HepG2 (cell line): ENCODE results near the gene SEMA6B. TPM values are rescaled to one million over a fixed set of nuclear protein-coding genes. Genes with fewer than 3 reads are reported as not detected.

ENCODE experiments used
- ATAC-seq: fragments of 200-7000 bp; cut with Tn5 transposase; 3 replicates; pipeline ENCODE4 v1.9.1; 2020; ENCODE audit warnings: mild to moderate bottlenecking, moderate library complexity
- BruUV-seq: library from RNA; stranded (reverse); fragments of 400-500 nt; replicated peaks from 2 replicates; lab custom pipeline; 2021; lab: Mats Ljungman, UMichigan
- CTCF ChIA-PET: fragments of 300-600 bp; formaldehyde crosslinking; extraction: SDS; loops from one replicate; lab custom pipeline; 2021; ENCODE audit warnings: low total read pairs, inconsistent platforms, low intra/inter-chr PET ratio; lab: Yijun Ruan, JAX
- POLR2A ChIA-PET: fragments of 350-600 bp; sonication (Branson Sonifier 250); formaldehyde crosslinking; loops from one replicate; lab custom pipeline; 2020; ENCODE audit warnings: antibody characterized with exemption, inconsistent platforms; lab: Yijun Ruan, JAX
- DNase-seq: peaks from one replicate; pipeline ENCODE4 v3.0.0-alpha.2; 2015; ENCODE audit warnings: low spot score
- FAIRE-seq: peaks from 3 replicates; lab custom pipeline; 2011; peaks lifted over from hg19 to GRCh38; lab: Jason Lieb, UNC
- H2AFZ ChIP-seq: one replicate; pipeline ENCODE4 v1.6.1; 2011; ENCODE audit warnings: low read length, inconsistent platforms
- H3K27ac ChIP-seq: fragments of 300-600 bp; 3 replicates; pipeline ENCODE4 v1.8.0; 2011; ENCODE audit warnings: mixed run types, mild to moderate bottlenecking, mixed read lengths, low read length, inconsistent platforms; ENCODE audit not compliant: insufficient read depth; ENCODE audit errors: extremely low read length
- H3K27me3 ChIP-seq, 2 experiments: fragments of 200-600 bp in 1 of 2; 2 replicates in 1 of 2; 3 replicates in 1 of 2; pipeline versions ENCODE4 v1.6.0 to v1.8.0; 2011; ENCODE audit warnings: low read length in 2 of 2, mild to moderate bottlenecking in 2 of 2, moderate library complexity in 2 of 2, inconsistent platforms in 1 of 2; ENCODE audit not compliant: insufficient read depth in 2 of 2, control insufficient read depth in 1 of 2
- H3K36me3 ChIP-seq, 2 experiments: fragments of 200-600 bp in 1 of 2; replicated peaks in 1 of 2; 2 replicates in 1 of 2; 3 replicates in 1 of 2; pipeline versions ENCODE4 v1.5.1 to v1.8.0; 2011; ENCODE audit warnings: low read length in 2 of 2, inconsistent platforms in 1 of 2; ENCODE audit not compliant: insufficient read depth in 2 of 2, control insufficient read depth in 1 of 2
- H3K4me1 ChIP-seq: 2 replicates; pipeline ENCODE4 v1.5.1; 2012; ENCODE audit warnings: low read length, inconsistent platforms; ENCODE audit not compliant: insufficient read depth
- H3K4me2 ChIP-seq: 2 replicates; pipeline ENCODE4 v1.6.0; 2011; ENCODE audit warnings: low read depth, low read length, inconsistent platforms
- H3K4me3 ChIP-seq, 3 experiments: fragments of 200-600 bp in 1 of 3; sonication (generic), shearing (Covaris generic) in 1 of 3; replicated peaks in 1 of 3; 2 replicates each; pipeline ENCODE4 v1.5.1; 2011 to 2016; ENCODE audit warnings: low read length in 3 of 3, inconsistent platforms in 2 of 3, low read depth in 2 of 3, mild to moderate bottlenecking in 2 of 3, control low read depth in 1 of 3, mixed read lengths in 1 of 3; ENCODE audit not compliant: insufficient read depth in 1 of 3
- H3K79me2 ChIP-seq: one replicate; pipeline ENCODE4 v1.6.1; 2011; ENCODE audit warnings: low read length, inconsistent platforms; ENCODE audit not compliant: insufficient read depth
- H3K9ac ChIP-seq: 2 replicates; pipeline ENCODE4 v1.6.0; 2011; ENCODE audit warnings: mild to moderate bottlenecking, low read depth, low read length, inconsistent platforms; ENCODE audit not compliant: insufficient read depth
- H3K9me3 ChIP-seq: 2 replicates; pipeline ENCODE4 v1.5.1; 2012; ENCODE audit warnings: mild to moderate bottlenecking, low read length
- H4K20me1 ChIP-seq: 2 replicates; pipeline ENCODE4 v1.6.0; 2011; ENCODE audit warnings: inconsistent platforms, mild to moderate bottlenecking, low read length, moderate library complexity; ENCODE audit not compliant: insufficient read depth
- CENPT ChIP-seq: sonication (generic); formaldehyde crosslinking; IDR thresholded peaks from 2 replicates; pipeline ENCODE4 v1.8.0; 2022; ENCODE audit warnings: low read depth, mild to moderate bottlenecking, moderate library complexity, missing genetic modification reagents
- EEA1 ChIP-seq: sonication (generic); formaldehyde crosslinking; IDR thresholded peaks from 2 replicates; pipeline ENCODE4 v1.5.1; 2020; ENCODE audit warnings: mild to moderate bottlenecking, missing genetic modification reagents, borderline replicate concordance
- ESRRA ChIP-seq: sonication (generic); formaldehyde crosslinking; IDR thresholded peaks from 2 replicates; pipeline ENCODE4 v1.5.1; 2020; ENCODE audit warnings: mild to moderate bottlenecking, low read depth, missing genetic modification reagents
- GABPB1 ChIP-seq: IDR thresholded peaks from 2 replicates; pipeline ENCODE4 v1.6.1; 2016; ENCODE audit warnings: mild to moderate bottlenecking, missing genetic modification reagents, moderate library complexity, missing compliant biosample characterization
- HIVEP1 ChIP-seq: sonication (generic); formaldehyde crosslinking; IDR thresholded peaks from 2 replicates; pipeline ENCODE4 v1.4.0; 2020; ENCODE audit warnings: mild to moderate bottlenecking, missing genetic modification reagents
- MED13 ChIP-seq: sonication (generic); formaldehyde crosslinking; IDR thresholded peaks from 2 replicates; pipeline ENCODE4 v1.5.0; 2020; ENCODE audit warnings: missing genetic modification reagents
- MTA1 ChIP-seq: sonication (generic); formaldehyde crosslinking; IDR thresholded peaks from 2 replicates; pipeline ENCODE4 v1.4.0; 2020; ENCODE audit warnings: missing genetic modification reagents, mild to moderate bottlenecking, borderline replicate concordance
- NFRKB ChIP-seq: fragments of 450-650 bp; IDR thresholded peaks from 2 replicates; pipeline ENCODE4 v1.6.1; 2017
- PAWR ChIP-seq: sonication (generic); formaldehyde crosslinking; IDR thresholded peaks from 2 replicates; pipeline ENCODE4 v1.4.0; 2020; ENCODE audit warnings: missing genetic modification reagents, mild to moderate bottlenecking, borderline replicate concordance
- POLR2A ChIP-seq, 2 experiments: IDR thresholded peaks; 2 replicates each; pipeline ENCODE4 v1.6.1; 2011; ENCODE audit warnings: low read depth in 2 of 2, low read length in 2 of 2, mild to moderate bottlenecking in 1 of 2, moderate library complexity in 1 of 2; ENCODE audit not compliant: insufficient read depth in 1 of 2
- SP5 ChIP-seq: IDR thresholded peaks from 2 replicates; pipeline ENCODE4 v1.6.1; 2016; ENCODE audit warnings: low read depth, borderline replicate concordance
- STAG1 ChIP-seq: sonication (generic); formaldehyde crosslinking; IDR thresholded peaks from 2 replicates; pipeline ENCODE4 v1.4.0; 2020; ENCODE audit warnings: missing genetic modification reagents
- TARDBP ChIP-seq: sonication (generic); formaldehyde crosslinking; IDR thresholded peaks from 2 replicates; pipeline ENCODE4 v1.8.0; 2022; ENCODE audit warnings: mild to moderate bottlenecking, missing genetic modification reagents
- TBX2 ChIP-seq: sonication (generic); formaldehyde crosslinking; IDR thresholded peaks from 2 replicates; pipeline ENCODE4 v1.5.0; 2020; ENCODE audit warnings: missing genetic modification reagents, mild to moderate bottlenecking, borderline replicate concordance
- YEATS2 ChIP-seq: sonication (generic); formaldehyde crosslinking; IDR thresholded peaks from 2 replicates; pipeline ENCODE4 v1.4.0; 2020; ENCODE audit warnings: missing genetic modification reagents, borderline replicate concordance
- ZNF10 ChIP-seq: sonication (generic); formaldehyde crosslinking; IDR thresholded peaks from 2 replicates; pipeline ENCODE4 v1.4.0; 2020; ENCODE audit warnings: mild to moderate bottlenecking, low read depth, missing genetic modification reagents, borderline replicate concordance
- ZNF546 ChIP-seq: sonication (generic); formaldehyde crosslinking; conservative IDR thresholded peaks from 2 replicates; pipeline ENCODE4 v1.8.1; 2023; ENCODE audit warnings: mild to moderate bottlenecking, missing genetic modification reagents
- ZNF749 ChIP-seq: sonication (generic); formaldehyde crosslinking; IDR thresholded peaks from 2 replicates; pipeline ENCODE4 v1.8.0; 2022; ENCODE audit warnings: mild to moderate bottlenecking, missing genetic modification reagents, moderate library complexity, borderline replicate concordance
- ZNF790 ChIP-seq: sonication (generic); formaldehyde crosslinking; IDR thresholded peaks from 2 replicates; pipeline ENCODE4 v1.8.0; 2022; ENCODE audit warnings: missing genetic modification reagents, mild to moderate bottlenecking, borderline replicate concordance
- WGBS: methylation state at CpG from one replicate; pipeline ENCODE4 v1.1.6; 2017; ENCODE audit warnings: low lambda C conversion rate; 5-methylcytosine and 5-hydroxymethylcytosine counted together
- in situ Hi-C: cut with HindIII; loops from 2 replicates; pipeline ENCODE4 v1.10.0; 2017; ENCODE audit warnings: low pct_unique_long_range_greater_than_20kb; ENCODE audit not compliant: extremely low pct_ligation_motif_present
- intact Hi-C: fragments of 100-400 bp; cut with micrococcal nuclease; formaldehyde crosslinking; loops from one replicate; pipeline ENCODE4 v1.10.0; 2022; ENCODE audit not compliant: unreplicated experiment
- polyA plus RNA-seq, 8 experiments: library from polyadenylated mRNA; depleted of rRNA in 3 of 8; stranded (reverse) in 7 of 8; unstranded in 1 of 8; fragments of >200 nt; fragmentation: Illumina TruSeq in 4 of 8; extraction: Trizol in 4 of 8; gene quantifications; 2 replicates each; pipeline versions ENCODE4 v1.2.1 to v1.2.3, GENCODE V29; 2011 to 2016; ENCODE audit warnings: low read depth in 4 of 8, missing spikeins in 1 of 8, mixed read lengths in 1 of 8; ENCODE audit not compliant: insufficient read depth in 1 of 8
- total RNA-seq, 5 experiments: library from RNA; depleted of rRNA; stranded (reverse); fragments of >200 nt; fragmentation: Illumina TruSeq; extraction: Trizol; gene quantifications; 2 replicates each; pipeline ENCODE4 v1.2.3, GENCODE V29; 2016; ENCODE audit warnings: low read depth in 1 of 5
- TF ChIP-seq, protein P1 (sequence below): sonication (generic); formaldehyde crosslinking; IDR thresholded peaks from 2 replicates; pipeline ENCODE4 v1.4.0; 2020; ENCODE audit warnings: missing genetic modification reagents, borderline replicate concordance

SEMA6B gene
- total and polyA plus RNA-seq, 2 of the 13 experiments (the other 11 are each of a cell fraction or from before 2014, with no cell fraction given): 45.5 to 67.1 TPM

DNA sequence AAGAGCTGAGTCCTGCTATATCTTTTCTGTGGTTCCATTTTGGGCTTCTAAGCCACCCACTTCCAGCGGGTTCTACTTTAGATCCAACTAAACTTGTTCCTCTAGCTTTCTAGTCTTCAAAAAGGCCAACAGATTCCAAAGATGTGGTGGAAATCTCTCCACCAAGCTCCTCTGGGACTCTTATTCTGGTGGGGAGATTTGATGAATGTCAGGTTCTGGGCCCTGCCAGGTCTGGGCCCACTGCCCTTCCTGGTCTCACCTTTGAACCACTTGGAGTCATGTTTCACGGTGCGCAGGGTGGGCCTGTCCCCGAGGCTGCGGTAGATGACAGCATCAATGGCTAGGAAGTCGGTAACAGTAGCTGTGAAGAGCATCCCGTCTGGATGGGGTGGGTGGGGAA, 4.8 kb downstream of the SEMA6B start:
- ATAC-seq: no peak
- POLR2A ChIA-PET: interaction anchor here (1.4 kb wide), 1 partner anchor 20 kb away, joined by 4 read pairs; the partner anchor contains the start of gene PLIN5

More for the DNA sequence above, 4.8 kb downstream of the SEMA6B start:
- Histone ChIP-seq H3K4me2 (no peak overlapping the region), H4K20me1 (peaks cover 9% of the 10 kb centered on the region; the same call in 1 of the 2 replicates), H3K4me1 (no peaks in the 10 kb centered on the region), H3K9ac (no peak overlapping the region), H2AFZ (no peak overlapping the region), H3K4me3 (no peak overlapping the region), H3K79me2 (peaks cover 3% of the 10 kb centered on the region), H3K36me3 (peaks cover 46 to 73% of the 10 kb centered on the region in 2 experiments), H3K9me3 (no peaks in the 10 kb centered on the region), H3K27ac (no peak overlapping the region), H3K27me3 (no peaks in the 10 kb centered on the region)
- 97% methylated on average over 7 of the region's 7 CpGs for whole genome bisulfite sequencing
- TF ChIP-seq GABPB1: no peak
- no peak for TF ChIP-seq HIVEP1 (CRISPR knock-in tag)
- no peak for TF ChIP-seq MTA1 (CRISPR knock-in tag)
- TF ChIP-seq CENPT (CRISPR knock-in tag): no peak
- no peak for TF ChIP-seq STAG1
- TF ChIP-seq ZNF546 (CRISPR knock-in tag): no peak
- no peak for TF ChIP-seq TARDBP (CRISPR knock-in tag)
- TF ChIP-seq ESRRA (CRISPR knock-in tag): no peak
- no peak for TF ChIP-seq ZNF790 (CRISPR knock-in tag)
- no peak for TF ChIP-seq POLR2A (IDR thresholded peaks at IDR 0.05; ENCODE audit: insufficient read depth in 1 of 2, low read depth in 2 of 2, low read length in 2 of 2)
- TF ChIP-seq TBX2: no peak
- no peak for TF ChIP-seq NFRKB
- no peak for TF ChIP-seq SP5 (CRISPR knock-in tag)
- no peak for TF ChIP-seq MED13
- no peak for TF ChIP-seq ZNF749 (CRISPR knock-in tag)
- no peak for TF ChIP-seq YEATS2 (CRISPR knock-in tag)
- no peak for TF ChIP-seq PAWR (CRISPR knock-in tag)
- TF ChIP-seq, protein P1, sequence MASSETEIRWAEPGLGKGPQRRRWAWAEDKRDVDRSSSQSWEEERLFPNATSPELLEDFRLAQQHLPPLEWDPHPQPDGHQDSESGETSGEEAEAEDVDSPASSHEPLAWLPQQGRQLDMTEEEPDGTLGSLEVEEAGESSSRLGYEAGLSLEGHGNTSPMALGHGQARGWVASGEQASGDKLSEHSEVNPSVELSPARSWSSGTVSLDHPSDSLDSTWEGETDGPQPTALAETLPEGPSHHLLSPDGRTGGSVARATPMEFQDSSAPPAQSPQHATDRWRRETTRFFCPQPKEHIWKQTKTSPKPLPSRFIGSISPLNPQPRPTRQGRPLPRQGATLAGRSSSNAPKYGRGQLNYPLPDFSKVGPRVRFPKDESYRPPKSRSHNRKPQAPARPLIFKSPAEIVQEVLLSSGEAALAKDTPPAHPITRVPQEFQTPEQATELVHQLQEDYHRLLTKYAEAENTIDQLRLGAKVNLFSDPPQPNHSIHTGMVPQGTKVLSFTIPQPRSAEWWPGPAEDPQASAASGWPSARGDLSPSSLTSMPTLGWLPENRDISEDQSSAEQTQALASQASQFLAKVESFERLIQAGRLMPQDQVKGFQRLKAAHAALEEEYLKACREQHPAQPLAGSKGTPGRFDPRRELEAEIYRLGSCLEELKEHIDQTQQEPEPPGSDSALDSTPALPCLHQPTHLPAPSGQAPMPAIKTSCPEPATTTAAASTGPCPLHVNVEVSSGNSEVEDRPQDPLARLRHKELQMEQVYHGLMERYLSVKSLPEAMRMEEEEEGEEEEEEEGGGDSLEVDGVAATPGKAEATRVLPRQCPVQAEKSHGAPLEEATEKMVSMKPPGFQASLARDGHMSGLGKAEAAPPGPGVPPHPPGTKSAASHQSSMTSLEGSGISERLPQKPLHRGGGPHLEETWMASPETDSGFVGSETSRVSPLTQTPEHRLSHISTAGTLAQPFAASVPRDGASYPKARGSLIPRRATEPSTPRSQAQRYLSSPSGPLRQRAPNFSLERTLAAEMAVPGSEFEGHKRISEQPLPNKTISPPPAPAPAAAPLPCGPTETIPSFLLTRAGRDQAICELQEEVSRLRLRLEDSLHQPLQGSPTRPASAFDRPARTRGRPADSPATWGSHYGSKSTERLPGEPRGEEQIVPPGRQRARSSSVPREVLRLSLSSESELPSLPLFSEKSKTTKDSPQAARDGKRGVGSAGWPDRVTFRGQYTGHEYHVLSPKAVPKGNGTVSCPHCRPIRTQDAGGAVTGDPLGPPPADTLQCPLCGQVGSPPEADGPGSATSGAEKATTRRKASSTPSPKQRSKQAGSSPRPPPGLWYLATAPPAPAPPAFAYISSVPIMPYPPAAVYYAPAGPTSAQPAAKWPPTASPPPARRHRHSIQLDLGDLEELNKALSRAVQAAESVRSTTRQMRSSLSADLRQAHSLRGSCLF (CRISPR knock-in tag): no peak
- no peak for TF ChIP-seq EEA1 (CRISPR knock-in tag)
- TF ChIP-seq ZNF10 (CRISPR knock-in tag): no peak
- intact Hi-C loops: no loop called here
- no peak for DNase-seq
- FAIRE-seq: no peak
- BruUV-seq: no TSS peak
- CTCF ChIA-PET: no interaction called here
- in situ Hi-C loops: no loop called here
